GM13977 (cell line): ENCODE results near the gene HSPA12A.

Experiments
- DNase-seq: peaks from one replicate; pipeline ENCODE4 v3.0.0; 2012; ENCODE audit warnings: low spot score
- CTCF ChIP-seq: IDR thresholded peaks from 2 replicates; pipeline ENCODE4 v1.5.1; 2012; ENCODE audit warnings: mild to moderate bottlenecking, control low read depth; ENCODE audit not compliant: insufficient read depth; ENCODE audit errors: extremely low read depth, missing control alignments
- in situ Hi-C: fragments of 300-500 bp; cut with MboI; formaldehyde crosslinking; loops from one replicate; pipeline ENCODE4 v1.12.0; 2022; ENCODE audit warnings: low sequenced_read_pairs, low pct_unique_long_range_greater_than_20kb, mixed read lengths, inconsistent platforms; ENCODE audit not compliant: unreplicated experiment

Gene HSPA12A

GRCh38 chr10:116636385-116636784, 106.0 kb downstream of the HSPA12A start:
- in situ Hi-C loops: no loop called here
- TF ChIP-seq CTCF: no peak
- no peak for DNase-seq

GRCh38 chr10:116634126-116634975, 108.0 kb downstream of the HSPA12A start:
- DNase-seq: no peak
- in situ Hi-C loops: no loop called here
- no peak for TF ChIP-seq CTCF

- DNase-seq: no peak
- no peak for TF ChIP-seq CTCF
- in situ Hi-C loops: no loop called here
Measured at GRCh38 chr10:116633216-116633600, 109.2 kb downstream of the HSPA12A start.

GRCh38 chr10:116632596-116633215, 109.7 kb downstream of the HSPA12A start:
- no peak for TF ChIP-seq CTCF
- in situ Hi-C loops: no loop called here
- no peak for DNase-seq

GRCh38 chr10:116631871-116632295, 110.5 kb downstream of the HSPA12A start:
- in situ Hi-C loops: no loop called here
- TF ChIP-seq CTCF: no peak
- no peak for DNase-seq

- TF ChIP-seq CTCF: no peak
- DNase-seq: no peak
- in situ Hi-C loops: no loop called here
Measured at GRCh38 chr10:116630020-116630419, 112.3 kb downstream of the HSPA12A start.
